Naive B cell (primary cell): Measurements from ENCODE around the gene F10. TPM values are rescaled to one million over a fixed set of nuclear protein-coding genes. Genes with fewer than 3 reads are reported as not detected.

ENCODE experiments used
- ATAC-seq, 2 donors: fragments of 150-1000 bp; cut with Tn5 transposase; 2 replicates each; pipeline ENCODE4 v1.10.0; 2021; ENCODE audit warnings: low read depth in 2 of 2, mild to moderate bottlenecking in 2 of 2, moderate library complexity in 2 of 2
- DNase-seq: peaks from one replicate; pipeline ENCODE4 v3.0.0; 2022
- H3K27ac Mint-ChIP-seq, 6 donors: one replicate each; pipeline ENCODE4 v1.8.0; 2020 to 2022; ENCODE audit warnings: mild to moderate bottlenecking in 6 of 6, mixed read lengths in 6 of 6, moderate library complexity in 5 of 6, inconsistent platforms in 2 of 6
- H3K27me3 Mint-ChIP-seq, 3 donors: one replicate each; pipeline ENCODE4 v1.8.0; 2021 to 2022; ENCODE audit warnings: mixed read lengths in 3 of 3, mild to moderate bottlenecking in 1 of 3
- H3K36me3 Mint-ChIP-seq, 2 donors: one replicate each; pipeline ENCODE4 v1.8.0; 2020 to 2022; ENCODE audit warnings: mixed read lengths in 2 of 2, inconsistent platforms in 1 of 2, mild to moderate bottlenecking in 1 of 2
- H3K4me1 Mint-ChIP-seq, 3 donors: one replicate each; pipeline ENCODE4 v1.8.0; 2020 to 2022; ENCODE audit warnings: mixed read lengths in 3 of 3, inconsistent platforms in 1 of 3, mild to moderate bottlenecking in 1 of 3, moderate library complexity in 1 of 3
- H3K4me3 Mint-ChIP-seq, 8 donors: one replicate each; pipeline ENCODE4 v1.8.0; 2020 to 2022; ENCODE audit warnings: mild to moderate bottlenecking in 8 of 8, mixed read lengths in 8 of 8, moderate library complexity in 8 of 8, inconsistent platforms in 2 of 8
- H3K9me3 Mint-ChIP-seq, 7 donors: one replicate each; pipeline ENCODE4 v1.8.0; 2020 to 2022; ENCODE audit warnings: mixed read lengths in 7 of 7, mild to moderate bottlenecking in 5 of 7, inconsistent platforms in 2 of 7, moderate library complexity in 1 of 7
- polyA plus RNA-seq, 6 donors: library from polyadenylated mRNA; unstranded; fragments of 300-500 nt; fragmentation: Illumina TruSeq; gene quantifications; one replicate each; pipeline ENCODE4 v1.2.3, GENCODE V29; 2021; ENCODE audit warnings: low read depth in 6 of 6

The F10 gene
- polyA plus RNA-seq, 6 donors from 2014 or later: not detected

DNA sequence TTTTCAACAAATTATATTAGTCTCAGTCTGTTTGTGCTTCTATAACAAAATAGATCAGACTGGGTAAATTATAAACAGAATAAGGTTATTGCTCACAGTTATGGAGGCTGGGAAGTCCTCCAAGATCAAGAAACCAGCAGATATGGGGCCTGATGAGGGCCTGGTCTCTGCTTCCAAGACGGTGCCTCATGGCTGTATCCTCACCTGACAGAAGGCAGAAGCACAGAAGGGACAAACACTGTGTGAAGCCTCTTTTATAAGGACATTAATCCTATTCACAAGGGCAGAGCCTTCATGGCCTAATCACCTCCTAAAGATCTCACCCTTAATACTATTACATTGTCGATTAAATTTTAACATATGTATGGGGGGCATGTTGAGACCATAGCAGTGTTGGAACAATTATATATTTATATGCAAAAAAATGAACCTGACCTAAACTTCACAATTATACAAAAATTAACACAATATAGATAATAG lies 12.7 kb downstream of the F10 start:
- DNase-seq: no peak
- no peaks in the 10 kb centered on the region for H3K36me3 Mint-ChIP-seq
- peaks cover 0 to 11% (median 0%) of the 10 kb centered on the region in 7 donors for H3K9me3 Mint-ChIP-seq
- no peak for ATAC-seq
- H3K4me3 Mint-ChIP-seq: no peak overlapping the region
- H3K27me3 Mint-ChIP-seq: peaks cover 16 to 35% (median 33%) of the 10 kb centered on the region in 3 donors
- no peaks in the 10 kb centered on the region for H3K4me1 Mint-ChIP-seq
- no peak overlapping the region for H3K27ac Mint-ChIP-seq

DNA sequence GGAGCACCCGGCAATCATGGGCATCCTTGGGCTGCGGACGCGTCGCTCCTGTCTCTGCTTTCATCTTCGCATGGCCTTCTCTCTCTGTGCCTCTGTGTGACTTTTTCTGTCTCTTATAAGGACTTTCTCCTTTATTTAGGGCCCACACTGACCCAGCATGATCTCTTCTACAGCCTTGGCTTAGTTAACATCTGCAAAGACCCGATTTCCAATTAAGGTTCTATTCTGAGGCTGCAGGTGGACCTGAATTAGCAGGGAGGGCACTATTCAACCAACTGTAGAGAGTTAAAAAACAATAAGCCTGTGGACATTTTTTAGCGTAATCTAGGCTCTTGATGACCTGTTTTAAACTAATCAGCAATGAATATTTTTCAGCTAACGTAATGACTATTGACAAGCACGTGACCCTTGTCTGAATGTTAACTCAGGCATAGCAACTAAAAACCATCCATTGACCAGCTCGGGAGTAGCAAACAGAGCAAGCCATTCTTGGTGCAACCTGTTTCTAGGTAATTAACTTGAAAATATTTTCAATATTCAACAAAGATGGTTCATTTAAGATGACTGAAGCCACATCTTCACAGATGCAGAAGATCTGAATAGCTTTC lies 15.2 kb downstream of the F10 start:
- no peak overlapping the region for H3K4me3 Mint-ChIP-seq

DNA sequence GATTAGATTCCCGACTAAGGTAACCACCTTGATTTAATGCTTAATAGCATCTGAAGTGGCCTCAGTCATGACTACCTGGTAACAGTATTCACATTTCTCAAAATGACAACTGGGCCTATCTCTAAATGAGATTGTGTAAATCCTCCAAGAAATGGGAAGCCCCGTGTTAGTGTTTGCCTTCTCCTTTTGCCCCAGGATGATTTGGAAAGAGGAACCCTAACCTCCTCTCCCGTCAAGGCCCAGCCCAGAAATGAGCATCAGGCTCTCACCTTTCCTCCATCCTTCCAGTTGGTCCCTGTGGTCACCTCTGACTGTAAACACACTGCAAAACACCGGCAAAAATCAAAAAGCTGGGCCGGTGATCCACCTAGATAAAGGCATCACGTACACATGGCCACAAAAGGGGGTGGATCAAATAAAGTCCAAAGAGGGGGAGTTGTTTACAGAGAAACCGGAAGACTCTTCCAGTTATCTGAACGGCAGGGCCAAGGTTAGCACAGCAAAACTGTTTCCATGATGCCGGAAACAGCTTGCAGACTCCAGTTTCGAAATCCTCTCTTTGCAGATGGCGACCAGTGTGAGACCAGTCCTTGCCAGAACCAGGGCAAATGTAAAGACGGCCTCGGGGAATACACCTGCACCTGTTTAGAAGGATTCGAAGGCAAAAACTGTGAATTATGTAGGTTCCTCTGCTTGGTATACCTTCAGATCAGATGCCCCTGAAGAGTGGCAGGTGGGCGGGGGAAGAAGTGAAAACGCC lies 16.4 kb downstream of the F10 start:
- no peak for DNase-seq
- H3K4me3 Mint-ChIP-seq: no peak overlapping the region
- ATAC-seq: no peak
- H3K36me3 Mint-ChIP-seq: no peaks in the 10 kb centered on the region
- H3K9me3 Mint-ChIP-seq: peaks cover 0 to 5% (median 0%) of the 10 kb centered on the region in 7 donors
- H3K27me3 Mint-ChIP-seq: peaks cover 14 to 20% (median 16%) of the 10 kb centered on the region in 3 donors
- H3K27ac Mint-ChIP-seq: no peak overlapping the region
- no peaks in the 10 kb centered on the region for H3K4me1 Mint-ChIP-seq

More for the DNA sequence above, 15.2 kb downstream of the F10 start:
- peaks cover 14 to 23% (median 16%) of the 10 kb centered on the region in 3 donors for H3K27me3 Mint-ChIP-seq
- no peaks in the 10 kb centered on the region for H3K36me3 Mint-ChIP-seq
- peaks cover 0 to 11% (median 0%) of the 10 kb centered on the region in 7 donors for H3K9me3 Mint-ChIP-seq
- no peak for ATAC-seq
- no peak overlapping the region for H3K27ac Mint-ChIP-seq
- DNase-seq: no peak
- no peaks in the 10 kb centered on the region for H3K4me1 Mint-ChIP-seq

- DNase-seq: no peak
- Mint-ChIP-seq H3K4me1 (no peaks in the 10 kb centered on the region), H3K4me3 (no peak overlapping the region), H3K9me3 (no peaks in the 10 kb centered on the region), H3K36me3 (no peaks in the 10 kb centered on the region), H3K27ac (no peak overlapping the region), H3K27me3 (peaks cover 14 to 18% (median 16%) of the 10 kb centered on the region in 3 donors)
- ATAC-seq: no peak
These were observed 17.0 kb downstream of the F10 start for GRCh38 chr13:113139577-113139976.

- H3K4me3 Mint-ChIP-seq: no peak overlapping the region
- no peak for ATAC-seq
- H3K36me3 Mint-ChIP-seq: no peaks in the 10 kb centered on the region
- peaks cover 17 to 20% (median 18%) of the 10 kb centered on the region in 3 donors for H3K27me3 Mint-ChIP-seq
- H3K9me3 Mint-ChIP-seq: no peaks in the 10 kb centered on the region
- no peak for DNase-seq
- no peak overlapping the region for H3K27ac Mint-ChIP-seq
- no peaks in the 10 kb centered on the region for H3K4me1 Mint-ChIP-seq
These were observed 18.3 kb downstream of the F10 start for GRCh38 chr13:113140677-113141600.

DNA sequence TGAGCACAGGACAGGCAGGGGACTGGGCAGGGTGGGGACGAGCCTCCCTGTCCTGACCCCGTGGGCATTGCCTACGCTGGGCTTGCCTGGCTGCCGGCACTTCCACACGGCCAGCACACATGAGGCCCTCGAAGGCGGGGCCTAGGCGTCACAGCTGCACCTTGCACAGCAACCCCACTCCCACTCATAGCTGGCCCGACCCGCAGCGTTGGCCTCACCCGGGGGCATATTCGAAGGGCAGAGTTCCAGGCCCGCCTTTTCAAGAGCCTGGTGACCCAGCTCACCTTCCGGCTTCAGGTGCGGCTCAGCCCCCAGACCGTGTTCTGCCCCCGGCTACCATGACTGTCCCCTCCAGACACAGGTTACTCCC lies 19.0 kb downstream of the F10 start:
- Mint-ChIP-seq H3K27me3 (peaks cover 21 to 26% (median 21%) of the 10 kb centered on the region in 3 donors), H3K27ac (no peak overlapping the region), H3K36me3 (no peaks in the 10 kb centered on the region), H3K4me3 (no peak overlapping the region), H3K4me1 (no peaks in the 10 kb centered on the region), H3K9me3 (no peaks in the 10 kb centered on the region)
- DNase-seq (no peak), ATAC-seq (no peak)

GRCh38 chr13:113142876-113143275 lies 20.3 kb downstream of the F10 start:
- ATAC-seq (no peak), DNase-seq (no peak)
- Mint-ChIP-seq H3K9me3 (no peaks in the 10 kb centered on the region), H3K4me3 (no peak overlapping the region), H3K27ac (no peak overlapping the region), H3K27me3 (peaks cover 22 to 32% (median 26%) of the 10 kb centered on the region in 3 donors), H3K4me1 (no peaks in the 10 kb centered on the region), H3K36me3 (no peaks in the 10 kb centered on the region)

- no peaks in the 10 kb centered on the region for H3K4me1 Mint-ChIP-seq
- no peak overlapping the region for H3K4me3 Mint-ChIP-seq
- no peaks in the 10 kb centered on the region for H3K9me3 Mint-ChIP-seq
- ATAC-seq (no peak), DNase-seq (no peak)
- H3K27ac Mint-ChIP-seq: no peak overlapping the region
- no peaks in the 10 kb centered on the region for H3K36me3 Mint-ChIP-seq
- peaks cover 20 to 35% (median 24%) of the 10 kb centered on the region in 3 donors for H3K27me3 Mint-ChIP-seq
These were observed 21.1 kb downstream of the F10 start for GRCh38 chr13:113143466-113144254.

DNA sequence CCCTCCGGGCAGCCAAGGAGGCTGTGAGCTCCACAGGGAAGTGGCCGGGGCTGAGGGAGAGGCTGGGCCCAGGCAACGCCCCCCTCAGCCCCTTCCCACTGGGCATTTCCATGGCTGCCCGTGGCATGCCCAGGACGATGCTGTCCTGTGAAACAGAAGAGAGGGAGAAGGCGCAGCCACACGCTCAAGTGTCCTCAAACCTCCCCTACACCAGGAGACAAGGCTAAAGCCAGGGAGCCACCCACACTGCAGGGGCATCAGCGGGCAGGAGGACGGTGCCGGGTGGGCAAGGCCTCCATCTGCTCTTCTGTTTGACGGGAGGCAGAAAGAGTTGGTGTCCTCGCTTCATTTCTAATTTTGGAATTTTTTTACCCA lies 21.6 kb downstream of the F10 start:
- DNase-seq (no peak), ATAC-seq (no peak)
- no peaks in the 10 kb centered on the region for H3K9me3 Mint-ChIP-seq
- peaks cover 14 to 36% (median 20%) of the 10 kb centered on the region in 3 donors for H3K27me3 Mint-ChIP-seq
- no peak overlapping the region for H3K4me3 Mint-ChIP-seq
- H3K36me3 Mint-ChIP-seq: no peaks in the 10 kb centered on the region
- no peaks in the 10 kb centered on the region for H3K4me1 Mint-ChIP-seq
- H3K27ac Mint-ChIP-seq: no peak overlapping the region

- no peak for ATAC-seq
- Mint-ChIP-seq H3K27me3 (peaks cover 11 to 46% (median 20%) of the 10 kb centered on the region in 3 donors), H3K36me3 (no peaks in the 10 kb centered on the region), H3K9me3 (no peaks in the 10 kb centered on the region), H3K4me1 (no peaks in the 10 kb centered on the region), H3K27ac (peak overlapping the region in 2 of 6 donors; percentile 30 to 55), H3K4me3 (no peak overlapping the region)
- no peak for DNase-seq
These were observed 22.9 kb downstream of the F10 start for GRCh38 chr13:113145496-113145895.

GRCh38 chr13:113145911-113146598 lies 23.5 kb downstream of the F10 start:
- ATAC-seq (no peak), DNase-seq (no peak)
- Mint-ChIP-seq H3K4me3 (peak overlapping the region in 1 of 8 donors; percentile 52), H3K27ac (peak overlapping the region in 1 of 6 donors; percentile 55), H3K27me3 (peaks cover 11 to 52% (median 26%) of the 10 kb centered on the region in 3 donors), H3K9me3 (no peaks in the 10 kb centered on the region), H3K36me3 (peaks cover 0 to 2% of the 10 kb centered on the region in 2 donors), H3K4me1 (no peaks in the 10 kb centered on the region)

DNA sequence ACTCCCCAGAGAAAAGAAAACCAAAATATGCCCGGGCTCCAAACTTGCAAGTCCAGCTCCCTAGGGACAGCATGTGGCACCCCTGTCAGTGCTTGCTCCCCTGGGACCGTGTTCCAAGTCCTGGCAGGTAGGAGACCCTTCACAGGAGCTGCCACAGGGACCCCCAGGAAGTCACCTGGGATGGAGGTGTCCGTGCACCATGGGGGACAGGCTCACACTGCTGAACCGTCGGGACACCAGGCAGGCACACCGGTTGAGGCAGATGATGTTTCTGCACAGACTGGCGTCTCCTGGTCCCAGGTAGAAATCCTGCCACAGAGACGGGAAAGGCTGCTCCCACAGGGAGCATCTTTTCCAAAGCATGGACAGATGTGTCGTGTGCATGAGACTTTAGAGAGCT lies 24.2 kb downstream of the F10 start:
- no peak overlapping the region for H3K4me3 Mint-ChIP-seq
- DNase-seq (no peak), ATAC-seq (no peak)
- H3K27me3 Mint-ChIP-seq: peaks cover 11 to 59% (median 33%) of the 10 kb centered on the region in 3 donors
- H3K4me1 Mint-ChIP-seq: peaks cover 0 to 4% (median 0%) of the 10 kb centered on the region in 3 donors
- H3K36me3 Mint-ChIP-seq: peaks cover 0 to 7% of the 10 kb centered on the region in 2 donors
- H3K27ac Mint-ChIP-seq: no peak overlapping the region
- H3K9me3 Mint-ChIP-seq: no peaks in the 10 kb centered on the region
